Measurements from ENCODE around the gene PCBP2.

DNA sequence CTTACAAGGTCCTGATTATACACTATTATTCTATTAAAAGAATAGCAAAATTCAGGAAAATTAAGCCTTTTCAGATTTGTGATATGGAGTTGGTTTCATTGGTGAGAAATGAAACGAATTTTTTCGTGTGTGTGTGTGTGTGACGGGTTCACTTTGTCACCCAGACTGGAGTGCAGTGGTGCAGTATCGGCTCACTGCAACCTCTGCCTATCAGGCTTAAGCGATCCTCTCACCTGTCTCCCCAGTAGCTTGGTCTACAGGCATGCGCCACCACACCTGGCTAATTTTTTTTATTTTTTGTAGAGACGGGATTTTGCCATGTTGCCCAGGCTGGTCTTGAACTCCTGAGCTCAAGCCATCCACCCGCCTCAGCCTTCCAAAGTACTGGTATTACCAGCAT is 9.7 kb downstream of the PCBP2 start:
- TF ChIP-seq POLR2AphosphoS5 (IDR thresholded peaks at IDR 0.05) (no peak), POLR2A (IDR thresholded peaks at IDR 0.05) (no peak), EP300 (IDR thresholded peaks at IDR 0.05) (no peak)
- TF ChIP-seq, protein P1, sequence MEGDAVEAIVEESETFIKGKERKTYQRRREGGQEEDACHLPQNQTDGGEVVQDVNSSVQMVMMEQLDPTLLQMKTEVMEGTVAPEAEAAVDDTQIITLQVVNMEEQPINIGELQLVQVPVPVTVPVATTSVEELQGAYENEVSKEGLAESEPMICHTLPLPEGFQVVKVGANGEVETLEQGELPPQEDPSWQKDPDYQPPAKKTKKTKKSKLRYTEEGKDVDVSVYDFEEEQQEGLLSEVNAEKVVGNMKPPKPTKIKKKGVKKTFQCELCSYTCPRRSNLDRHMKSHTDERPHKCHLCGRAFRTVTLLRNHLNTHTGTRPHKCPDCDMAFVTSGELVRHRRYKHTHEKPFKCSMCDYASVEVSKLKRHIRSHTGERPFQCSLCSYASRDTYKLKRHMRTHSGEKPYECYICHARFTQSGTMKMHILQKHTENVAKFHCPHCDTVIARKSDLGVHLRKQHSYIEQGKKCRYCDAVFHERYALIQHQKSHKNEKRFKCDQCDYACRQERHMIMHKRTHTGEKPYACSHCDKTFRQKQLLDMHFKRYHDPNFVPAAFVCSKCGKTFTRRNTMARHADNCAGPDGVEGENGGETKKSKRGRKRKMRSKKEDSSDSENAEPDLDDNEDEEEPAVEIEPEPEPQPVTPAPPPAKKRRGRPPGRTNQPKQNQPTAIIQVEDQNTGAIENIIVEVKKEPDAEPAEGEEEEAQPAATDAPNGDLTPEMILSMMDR (IDR thresholded peaks at IDR 0.05): no peak
